ENCODE measurements around the gene HTRA1.

GRCh38 chr10:122463466-122464249, 2.3 kb downstream of the HTRA1 start:
- TF ChIP-seq CTCF (IDR thresholded peaks at IDR 0.05) (no peak), REST (IDR thresholded peaks at IDR 0.05; ENCODE audit: insufficient read depth in 1 of 2, low read depth in 2 of 2, low read length in 1 of 2) (no peak)
